Erythroblast (primary cell): ENCODE measurements around the gene COL6A3.

Source experiments
- GATA1 ChIP-seq: IDR thresholded peaks from 2 replicates; pipeline ENCODE4 v1.6.1; 2011; ENCODE audit warnings: low read depth, mild to moderate bottlenecking, control low read depth, low read length, moderate library complexity
- POLR2A ChIP-seq: IDR thresholded peaks from 2 replicates; pipeline ENCODE4 v1.6.1; 2011; ENCODE audit warnings: mild to moderate bottlenecking, low read length

DNA sequence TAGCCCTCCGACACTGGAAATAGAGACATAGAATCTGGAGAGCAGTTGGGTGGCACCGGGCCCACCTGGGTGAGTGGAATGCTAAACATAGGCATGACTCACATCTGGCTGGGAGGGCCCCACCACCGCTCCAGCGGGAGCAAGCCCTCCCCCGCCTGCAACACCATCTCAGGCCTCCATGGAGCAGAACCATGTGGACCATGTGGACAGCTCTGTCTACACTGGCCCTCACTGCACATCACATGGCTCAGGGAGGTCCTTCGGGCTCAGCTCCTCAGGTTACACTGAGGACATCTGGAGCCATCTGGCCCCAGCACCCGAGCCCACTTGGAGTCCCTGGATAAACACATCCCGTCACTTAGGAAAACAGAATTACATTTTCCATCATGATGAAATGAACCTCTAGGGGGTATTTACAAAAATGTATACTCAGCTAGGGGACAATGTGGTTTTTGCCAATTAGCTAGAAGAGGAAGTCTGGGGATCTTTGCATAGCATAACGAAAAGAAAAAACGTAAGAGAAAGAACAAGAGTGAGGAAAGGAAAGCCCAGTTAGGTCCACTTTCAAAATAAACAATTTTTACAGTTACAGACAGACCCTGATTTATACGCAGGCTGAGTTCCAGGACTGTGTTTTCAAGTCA is 42.4 kb upstream of the COL6A3 start:
- TF ChIP-seq POLR2A (no peak), GATA1 (no peak)
